DMS 273 (cell line): ENCODE results near the gene FBXO33.

ENCODE experiments used
- DNase-seq: peaks from one replicate; lab custom pipeline; 2025; ENCODE audit not compliant: unreplicated experiment; lab: John Stamatoyannopoulos, UW

Gene FBXO33

DNA sequence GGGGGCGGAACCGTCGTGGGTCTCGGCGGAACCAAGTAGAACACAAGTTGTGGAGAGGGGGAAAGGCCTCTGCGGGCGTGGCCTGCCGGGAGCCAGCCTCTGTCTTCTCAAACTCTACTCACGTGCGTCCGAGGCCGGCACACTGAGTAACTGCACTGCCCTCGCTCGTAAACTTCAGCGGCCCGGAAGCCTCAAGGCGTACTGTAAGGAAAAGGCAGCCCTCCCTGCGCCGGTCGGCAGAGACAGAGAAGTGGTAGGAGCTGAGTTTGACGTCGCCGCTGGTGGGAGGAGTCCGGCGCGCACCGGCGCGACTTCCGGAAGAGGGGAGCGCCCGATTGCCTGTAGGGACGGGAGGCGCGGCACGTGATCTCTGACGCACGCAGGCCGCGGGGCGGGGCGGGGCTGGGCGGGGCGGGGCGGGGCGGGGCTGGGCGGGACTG is at the start of gene FBXO33:
Gene FBXO33, minus strand, starts transcription at position 255 of the 440 bp plus-strand sequence. CDS start 271 bp downstream, outside the sequence.
- peak; percentile 96 for DNase-seq

DNA sequence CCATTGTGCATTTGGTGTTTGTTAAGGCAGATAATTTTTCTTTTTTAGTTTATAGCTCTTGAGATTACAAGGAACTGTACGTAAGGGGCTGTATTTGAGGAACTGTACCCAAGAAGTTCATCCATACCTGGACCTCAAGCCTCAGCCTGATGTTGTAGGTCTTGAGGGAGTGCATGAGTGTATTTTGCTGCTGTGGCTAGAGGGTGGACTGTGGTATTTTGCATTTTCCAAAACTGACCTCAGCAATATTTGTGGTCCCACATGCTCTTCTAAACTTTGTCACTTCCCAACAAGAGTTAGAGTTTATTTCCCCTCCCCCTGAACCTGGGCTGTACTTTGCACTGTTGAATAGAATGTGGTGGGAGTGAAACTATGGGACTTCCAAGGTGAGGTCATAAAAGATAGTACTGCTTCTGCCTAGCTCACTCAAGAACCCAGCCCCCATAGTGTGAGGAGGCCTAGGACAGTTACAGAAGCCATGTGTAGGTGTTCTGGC is 42.2 kb upstream of the FBXO33 start:
- DNase-seq = no peak

DNA sequence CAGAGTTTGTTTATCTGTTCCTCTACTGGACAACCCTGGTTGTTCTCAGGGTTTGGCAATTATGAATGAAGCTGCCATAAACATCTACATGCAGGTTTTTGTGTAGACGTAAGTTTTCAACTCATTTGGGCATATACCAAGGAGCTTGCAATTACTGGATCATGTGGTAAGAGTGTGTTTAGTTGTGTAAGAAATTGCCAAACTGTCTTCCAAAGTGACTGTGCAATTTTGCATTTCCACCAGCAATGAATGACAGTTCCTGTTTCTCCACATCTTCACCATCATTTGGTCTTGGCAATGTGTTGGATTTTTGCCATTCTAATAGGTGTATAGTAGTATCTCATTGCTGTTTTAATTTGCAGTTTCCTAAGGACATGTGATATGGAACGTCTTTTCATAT is 39.8 kb upstream of the FBXO33 start:
- DNase-seq = no peak

GRCh38 chr14:39469094-39469710 is 37.0 kb upstream of the FBXO33 start:
- peak; percentile 48 for DNase-seq

DNA sequence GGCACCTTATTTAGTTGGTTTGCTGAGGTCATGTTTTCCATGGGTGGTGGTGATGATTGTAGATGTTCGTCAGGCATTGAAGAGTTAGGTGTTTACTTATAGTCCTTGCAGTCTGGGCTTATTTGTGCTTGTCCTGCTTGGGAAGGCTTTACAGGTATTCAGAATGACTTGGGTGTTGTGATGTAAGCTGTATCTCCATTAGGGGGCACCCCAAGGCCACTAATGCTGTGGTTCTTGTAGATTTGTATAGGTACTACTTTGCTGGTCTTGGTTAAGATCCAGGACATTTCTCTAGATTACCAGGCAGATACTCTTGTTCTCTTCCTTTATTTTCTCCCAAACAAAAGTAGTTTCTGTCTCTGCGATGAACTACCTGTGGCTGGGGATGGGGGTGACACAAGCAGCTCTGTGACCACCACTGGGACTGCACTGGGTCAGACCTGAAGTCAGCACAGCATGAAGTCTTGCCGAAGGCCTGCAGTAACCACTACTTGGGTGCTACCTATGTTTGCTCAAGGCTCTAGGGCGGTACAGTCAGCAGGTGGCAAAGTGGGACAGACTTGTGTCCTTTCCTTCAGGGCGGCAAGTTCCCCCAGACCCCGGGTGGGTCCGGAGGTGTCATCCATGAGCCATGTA is 35.8 kb upstream of the FBXO33 start:
- DNase-seq = peak; percentile 48

- no peak for DNase-seq
Measured at GRCh38 chr14:39459795-39460478, 27.7 kb upstream of the FBXO33 start.

- no peak for DNase-seq
Measured at GRCh38 chr14:39456702-39457250, 24.5 kb upstream of the FBXO33 start.

GRCh38 chr14:39454906-39455539 is 22.8 kb upstream of the FBXO33 start:
- DNase-seq = no peak

DNA sequence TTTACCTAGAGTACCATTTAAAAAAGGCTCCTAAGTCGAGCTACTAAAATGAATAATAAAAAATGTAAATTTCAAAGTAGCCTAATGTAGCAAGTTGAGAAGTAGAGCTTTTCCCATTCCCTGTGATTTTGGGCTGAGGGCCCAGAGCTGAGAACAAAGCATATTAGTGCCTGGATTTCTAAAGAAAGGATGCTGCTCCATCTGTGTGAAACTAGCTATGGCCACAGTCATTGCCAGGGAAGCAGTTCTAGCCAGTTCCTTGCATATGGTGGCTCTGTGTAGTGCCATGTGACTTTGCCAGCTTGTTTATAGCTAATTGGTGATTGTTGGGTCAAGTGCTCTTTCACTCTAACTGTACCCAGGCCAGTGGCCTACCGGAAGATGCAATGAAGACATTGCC is 20.4 kb upstream of the FBXO33 start:
- DNase-seq = no peak

- DNase-seq = no peak
Measured at GRCh38 chr14:39451811-39452210, 19.6 kb upstream of the FBXO33 start.

GRCh38 chr14:39447175-39447661 is 15.0 kb upstream of the FBXO33 start:
- no peak for DNase-seq

DNA sequence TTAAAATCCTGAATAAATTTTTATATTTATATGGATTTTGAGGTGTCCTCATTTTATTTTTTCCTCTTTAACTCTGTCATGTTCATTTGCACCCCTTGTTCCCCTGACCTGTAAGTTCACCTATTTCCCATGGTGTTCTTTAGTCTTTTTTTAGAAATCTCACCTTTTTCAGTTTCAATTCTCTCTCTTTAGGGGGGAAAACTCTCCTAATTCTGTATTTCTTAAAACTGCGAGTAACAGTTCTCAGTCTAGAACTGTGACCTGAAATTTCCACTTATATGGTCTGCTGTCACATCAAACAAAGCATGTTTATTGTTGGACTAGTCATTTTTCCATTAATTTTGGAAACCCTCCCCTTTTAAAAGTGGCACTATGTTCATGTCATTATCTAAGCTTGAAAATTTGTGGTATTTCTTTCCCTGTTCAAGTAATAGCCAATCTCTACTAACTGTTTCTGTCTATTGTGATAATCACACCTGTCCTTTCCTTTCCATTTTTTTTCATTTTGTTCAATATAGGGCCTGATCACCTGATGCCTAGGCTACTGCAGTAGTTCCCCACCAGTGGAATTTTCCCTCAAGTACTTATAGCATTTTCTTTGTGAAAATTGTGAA is 14.0 kb upstream of the FBXO33 start:
- no peak for DNase-seq

DNA sequence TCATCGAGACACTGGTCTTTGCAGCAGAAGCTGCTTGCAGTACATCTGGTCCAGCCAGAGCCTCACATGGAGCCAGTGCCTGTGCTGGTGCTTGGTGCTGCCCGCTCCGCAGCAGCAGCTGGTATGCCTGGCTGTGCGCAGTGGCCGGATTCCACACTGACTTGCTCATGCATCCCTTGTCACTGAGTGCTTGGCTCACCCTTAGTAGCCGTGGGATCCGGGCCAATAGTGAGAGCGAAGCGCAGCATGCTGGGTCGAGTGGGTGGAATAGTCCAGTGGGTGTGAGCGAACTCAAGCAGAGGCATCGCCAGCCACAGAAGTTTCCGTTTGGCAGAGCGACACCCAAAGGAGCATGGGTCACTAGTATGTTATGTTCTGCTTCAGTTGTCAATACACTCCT is 10.1 kb upstream of the FBXO33 start:
- DNase-seq = no peak

DNA sequence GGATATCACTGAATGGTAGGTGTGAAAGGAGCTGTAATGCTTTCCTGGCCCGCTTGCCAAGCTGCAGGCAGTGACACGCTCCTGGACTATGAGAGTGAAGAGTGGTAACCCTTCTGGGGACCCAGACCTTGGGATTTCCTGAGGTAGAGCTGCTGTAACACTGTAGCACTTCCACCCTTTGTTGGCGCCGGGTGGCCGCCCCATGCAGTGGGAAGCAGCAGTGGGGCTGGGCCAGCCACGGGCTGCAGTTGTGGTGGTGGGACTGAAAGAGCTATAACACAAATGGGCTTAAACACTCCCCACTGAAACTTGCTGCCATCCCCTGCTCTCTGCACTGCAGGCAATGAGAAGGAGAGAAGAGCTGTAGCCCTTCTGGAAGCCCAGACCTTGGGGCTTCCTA is 9.6 kb upstream of the FBXO33 start:
- no peak for DNase-seq

DNA sequence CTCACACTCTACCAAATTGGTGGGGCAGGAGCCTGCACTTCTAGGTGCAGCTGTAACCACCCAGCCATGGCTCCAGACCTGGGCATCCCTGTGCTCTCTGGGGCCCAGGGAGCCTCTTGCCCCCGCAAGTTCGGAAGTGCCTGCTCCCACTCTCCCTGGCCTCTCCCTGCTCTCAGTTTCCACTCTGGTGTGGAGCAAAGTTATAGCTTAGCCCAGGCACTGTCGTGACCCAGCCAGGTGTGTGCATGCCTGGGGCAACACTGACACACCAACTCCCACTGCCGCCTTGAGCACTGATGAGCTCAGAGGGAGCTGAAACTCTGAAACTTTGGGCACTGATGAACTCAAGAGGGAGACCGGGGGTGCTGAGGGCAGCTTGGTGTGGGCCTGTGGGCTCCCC is 8.7 kb upstream of the FBXO33 start:
- no peak for DNase-seq

DNA sequence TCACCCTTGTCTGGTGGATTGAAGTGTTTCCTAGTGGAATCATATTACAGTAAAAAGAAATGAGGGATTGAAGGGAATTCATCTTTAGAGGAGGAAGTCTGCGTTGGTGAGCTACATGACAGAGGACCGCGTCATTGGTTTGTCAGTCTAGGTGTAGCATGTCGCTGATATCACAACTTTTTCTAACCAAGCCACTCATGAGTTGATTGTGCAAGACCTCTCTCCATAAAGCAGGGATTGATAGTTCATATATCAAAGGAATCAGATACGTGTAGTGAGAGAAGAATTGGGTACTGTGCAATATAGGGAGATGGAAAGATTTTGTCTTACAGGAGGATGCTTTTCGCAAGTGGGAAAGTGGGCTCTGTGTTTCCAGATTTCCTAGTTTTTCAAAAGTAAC is 3.0 kb upstream of the FBXO33 start:
- DNase-seq = no peak

DNA sequence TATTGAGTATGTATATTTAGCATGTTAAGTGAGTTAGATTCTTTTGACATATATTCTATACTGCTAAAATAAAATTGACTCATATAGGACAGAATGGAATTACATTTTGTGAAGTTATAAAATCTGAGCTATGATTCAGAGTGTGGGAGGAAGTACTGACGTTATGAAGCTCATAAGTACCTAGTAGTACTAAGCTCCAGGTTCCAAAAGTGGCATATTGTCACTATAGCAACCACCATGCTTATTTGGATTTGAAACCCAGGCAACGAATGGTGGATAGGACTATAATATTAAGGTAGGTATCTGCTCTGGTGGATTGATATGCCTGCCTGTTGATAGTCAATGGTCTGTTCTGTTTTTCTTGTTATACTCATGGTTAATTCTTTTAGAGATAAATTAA is 2.2 kb upstream of the FBXO33 start:
- peak; percentile 47 for DNase-seq

GRCh38 chr14:39433452-39433813 is 1.2 kb upstream of the FBXO33 start:
- DNase-seq = peak; percentile 44

GRCh38 chr14:39432619-39433451 is 602 bp upstream of the FBXO33 start:
- DNase-seq = peak; percentile 95
